ENCODE measurements around the gene MRPL21.
A peak's percentile ranks its signal among the peaks of the same experiment; 100 is the strongest.

Gene MRPL21

DNA sequence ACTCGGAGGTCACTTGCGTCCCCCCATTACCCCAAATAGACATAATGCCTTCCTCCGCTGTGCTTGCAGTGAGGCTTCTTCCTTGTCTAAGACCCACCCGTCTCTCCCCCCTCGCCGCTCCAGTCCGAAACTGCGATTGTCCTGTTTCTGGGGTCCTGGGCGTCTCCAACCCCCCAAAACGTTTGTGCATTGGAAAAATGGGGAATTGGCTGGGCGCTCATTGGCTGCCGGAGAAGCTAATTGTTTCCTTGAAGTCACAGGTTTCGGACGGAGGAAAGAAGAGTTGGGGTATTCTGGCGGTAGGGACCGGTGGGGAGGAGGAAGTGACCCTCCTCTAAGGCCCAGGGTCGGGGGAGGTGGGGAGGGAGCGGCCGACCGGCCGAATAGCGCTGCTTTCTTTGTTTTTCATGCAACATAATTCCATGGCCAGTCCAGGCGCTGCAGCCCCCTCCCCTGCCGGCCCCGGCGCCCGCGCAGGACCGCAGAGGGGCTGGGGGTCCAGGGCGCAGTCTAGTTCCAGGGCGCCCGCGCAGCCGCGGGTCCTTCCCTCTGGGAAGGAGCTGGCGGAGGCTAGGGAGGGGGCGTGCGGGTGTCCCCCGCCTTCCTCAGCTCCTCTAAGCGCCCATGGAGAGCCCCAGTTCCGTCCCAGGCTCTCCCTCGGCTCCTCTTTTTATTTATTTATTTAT, 49.2 kb downstream of the MRPL21 start:
- no peak overlapping the region for H2BK12ac ChIP-seq (ENCODE audit: low read length in 2 of 2)
- no peak overlapping the region for H3K14ac ChIP-seq (ENCODE audit: low read length in 2 of 2)
- no peak overlapping the region for H4K8ac ChIP-seq (ENCODE audit: low read length)
- no peak for DNase-seq
- peak overlapping the region; percentile 65 for H3K9ac ChIP-seq (ENCODE audit: low read length)
- no peaks in the 10 kb centered on the region for H3K79me1 ChIP-seq (replicated peaks; ENCODE audit: low read length, poor library complexity, severe bottlenecking)
- peaks cover 12% of the 10 kb centered on the region for H3K4me1 ChIP-seq (ENCODE audit: control insufficient read depth, insufficient read depth, low read depth, low read length)
- H3K27me3 ChIP-seq (ENCODE audit: control insufficient read depth in 1 of 2, insufficient read depth in 1 of 2, low read length in 2 of 2), result peaks cover 25 to 36% of the 10 kb centered on the region in 2 experiments
- no peak overlapping the region for H3K4ac ChIP-seq (ENCODE audit: low read depth in 1 of 2, low read length in 2 of 2)
- H2BK5ac ChIP-seq (ENCODE audit: low read depth, low read length, poor library complexity, severe bottlenecking), result no peak overlapping the region
- H3K23ac ChIP-seq (ENCODE audit: low read length in 2 of 2), result peak overlapping the region in 1 of 2 experiments; percentile 75
- peak overlapping the region; percentile 9 for H3K4me2 ChIP-seq (ENCODE audit: low read length, poor library complexity, severe bottlenecking)
- H3K27ac ChIP-seq (ENCODE audit: low read length, poor library complexity, severe bottlenecking), result no peak overlapping the region
- no peak overlapping the region for H3K18ac ChIP-seq (ENCODE audit: low read depth in 1 of 2, low read length in 2 of 2)
- H2AFZ ChIP-seq (ENCODE audit: low read depth, low read length), result peak overlapping the region; percentile 36
- H3K36me3 ChIP-seq (ENCODE audit: control insufficient read depth in 1 of 2, insufficient read depth in 2 of 2, low read depth in 1 of 2, low read length in 2 of 2), result no peaks in the 10 kb centered on the region
- H4K91ac ChIP-seq (ENCODE audit: low read length), result no peak overlapping the region
- no peak overlapping the region for H2BK120ac ChIP-seq (ENCODE audit: low read depth, low read length)
- H3K4me3 ChIP-seq (ENCODE audit: insufficient read depth in 1 of 2, low read depth in 1 of 2, low read length in 2 of 2), result peak overlapping the region in 1 of 2 experiments; percentile 83
- no peaks in the 10 kb centered on the region for H3K9me3 ChIP-seq (ENCODE audit: control insufficient read depth, low read length)
- no peak overlapping the region for H2AK5ac ChIP-seq (ENCODE audit: low read length, severe bottlenecking)
- WGBS, result 13% methylated on average over 22 of the region's 42 CpGs
- no peak overlapping the region for H2BK15ac ChIP-seq (ENCODE audit: low read depth, poor library complexity, severe bottlenecking)

- no peaks in the 10 kb centered on the region for H3K79me1 ChIP-seq (replicated peaks; ENCODE audit: low read length, poor library complexity, severe bottlenecking)
- no peak overlapping the region for H3K4ac ChIP-seq (ENCODE audit: low read depth in 1 of 2, low read length in 2 of 2)
- H2BK5ac ChIP-seq (ENCODE audit: low read depth, low read length, poor library complexity, severe bottlenecking), result no peak overlapping the region
- no peak overlapping the region for H3K9ac ChIP-seq (ENCODE audit: low read length)
- no peak overlapping the region for H2AK5ac ChIP-seq (ENCODE audit: low read length, severe bottlenecking)
- no peak overlapping the region for H3K18ac ChIP-seq (ENCODE audit: low read depth in 1 of 2, low read length in 2 of 2)
- no peak overlapping the region for H2AFZ ChIP-seq (ENCODE audit: low read depth, low read length)
- no peak overlapping the region for H3K4me2 ChIP-seq (ENCODE audit: low read length, poor library complexity, severe bottlenecking)
- H3K14ac ChIP-seq (ENCODE audit: low read length in 2 of 2), result no peak overlapping the region
- H3K4me1 ChIP-seq (ENCODE audit: control insufficient read depth, insufficient read depth, low read depth, low read length), result peaks cover 12% of the 10 kb centered on the region
- H3K27me3 ChIP-seq (ENCODE audit: control insufficient read depth in 1 of 2, insufficient read depth in 1 of 2, low read length in 2 of 2), result peaks cover 33 to 40% of the 10 kb centered on the region in 2 experiments
- no peaks in the 10 kb centered on the region for H3K9me3 ChIP-seq (ENCODE audit: control insufficient read depth, low read length)
- H3K27ac ChIP-seq (ENCODE audit: low read length, poor library complexity, severe bottlenecking), result no peak overlapping the region
- H4K91ac ChIP-seq (ENCODE audit: low read length), result no peak overlapping the region
- no peak for DNase-seq
- H4K8ac ChIP-seq (ENCODE audit: low read length), result no peak overlapping the region
- H3K23ac ChIP-seq (ENCODE audit: low read length in 2 of 2), result no peak overlapping the region
- H3K36me3 ChIP-seq (ENCODE audit: control insufficient read depth in 1 of 2, insufficient read depth in 2 of 2, low read depth in 1 of 2, low read length in 2 of 2), result no peaks in the 10 kb centered on the region
- H2BK120ac ChIP-seq (ENCODE audit: low read depth, low read length), result no peak overlapping the region
- WGBS, result 87% methylated on average over 8 of the region's 8 CpGs
- no peak overlapping the region for H2BK15ac ChIP-seq (ENCODE audit: low read depth, poor library complexity, severe bottlenecking)
- H3K4me3 ChIP-seq (ENCODE audit: insufficient read depth in 1 of 2, low read depth in 1 of 2, low read length in 2 of 2), result no peak overlapping the region
- H2BK12ac ChIP-seq (ENCODE audit: low read length in 2 of 2), result no peak overlapping the region
Observed at GRCh38 chr11:68852628-68853027, 51.0 kb downstream of the MRPL21 start.

GRCh38 chr11:68848429-68848828, 55.2 kb downstream of the MRPL21 start:
- Histone ChIP-seq H4K91ac (ENCODE audit: low read length) (no peak overlapping the region), H4K8ac (ENCODE audit: low read length) (no peak overlapping the region), H3K4ac (ENCODE audit: low read depth in 1 of 2, low read length in 2 of 2) (no peak overlapping the region), H2BK15ac (ENCODE audit: low read depth, poor library complexity, severe bottlenecking) (no peak overlapping the region), H2BK5ac (ENCODE audit: low read depth, low read length, poor library complexity, severe bottlenecking) (no peak overlapping the region), H3K27me3 (ENCODE audit: control insufficient read depth in 1 of 2, insufficient read depth in 1 of 2, low read length in 2 of 2) (peaks cover 31 to 36% of the 10 kb centered on the region in 2 experiments), H2BK120ac (ENCODE audit: low read depth, low read length) (no peak overlapping the region), H3K79me1 (replicated peaks; ENCODE audit: low read length, poor library complexity, severe bottlenecking) (no peaks in the 10 kb centered on the region), H2AK5ac (ENCODE audit: low read length, severe bottlenecking) (no peak overlapping the region), H3K14ac (ENCODE audit: low read length in 2 of 2) (no peak overlapping the region), H3K36me3 (ENCODE audit: control insufficient read depth in 1 of 2, insufficient read depth in 2 of 2, low read depth in 1 of 2, low read length in 2 of 2) (no peaks in the 10 kb centered on the region), H2AFZ (ENCODE audit: low read depth, low read length) (no peak overlapping the region), H3K4me3 (ENCODE audit: insufficient read depth in 1 of 2, low read depth in 1 of 2, low read length in 2 of 2) (no peak overlapping the region), H3K4me1 (ENCODE audit: control insufficient read depth, insufficient read depth, low read depth, low read length) (peaks cover 8% of the 10 kb centered on the region), H3K18ac (ENCODE audit: low read depth in 1 of 2, low read length in 2 of 2) (no peak overlapping the region), H3K27ac (ENCODE audit: low read length, poor library complexity, severe bottlenecking) (no peak overlapping the region), H3K9me3 (ENCODE audit: control insufficient read depth, low read length) (no peaks in the 10 kb centered on the region), H3K23ac (ENCODE audit: low read length in 2 of 2) (no peak overlapping the region), H3K9ac (ENCODE audit: low read length) (no peak overlapping the region), H3K4me2 (ENCODE audit: low read length, poor library complexity, severe bottlenecking) (no peak overlapping the region), H2BK12ac (ENCODE audit: low read length in 2 of 2) (no peak overlapping the region)
- DNase-seq, result no peak
- WGBS, result 94% methylated on average over 15 of the region's 15 CpGs

- no peak overlapping the region for H3K27ac ChIP-seq (ENCODE audit: low read length, poor library complexity, severe bottlenecking)
- no peak overlapping the region for H2BK120ac ChIP-seq (ENCODE audit: low read depth, low read length)
- H3K4ac ChIP-seq (ENCODE audit: low read depth in 1 of 2, low read length in 2 of 2), result no peak overlapping the region
- WGBS, result 88% methylated on average over 3 of the region's 4 CpGs
- H3K23ac ChIP-seq (ENCODE audit: low read length in 2 of 2), result no peak overlapping the region
- peaks cover 16% of the 10 kb centered on the region for H3K4me1 ChIP-seq (ENCODE audit: control insufficient read depth, insufficient read depth, low read depth, low read length)
- no peak overlapping the region for H3K4me2 ChIP-seq (ENCODE audit: low read length, poor library complexity, severe bottlenecking)
- H2AK5ac ChIP-seq (ENCODE audit: low read length, severe bottlenecking), result no peak overlapping the region
- no peak overlapping the region for H3K14ac ChIP-seq (ENCODE audit: low read length in 2 of 2)
- no peak overlapping the region for H3K9ac ChIP-seq (ENCODE audit: low read length)
- no peak overlapping the region for H3K4me3 ChIP-seq (ENCODE audit: insufficient read depth in 1 of 2, low read depth in 1 of 2, low read length in 2 of 2)
- no peak overlapping the region for H3K18ac ChIP-seq (ENCODE audit: low read depth in 1 of 2, low read length in 2 of 2)
- peaks cover 24 to 26% of the 10 kb centered on the region in 2 experiments for H3K27me3 ChIP-seq (ENCODE audit: control insufficient read depth in 1 of 2, insufficient read depth in 1 of 2, low read length in 2 of 2)
- H4K8ac ChIP-seq (ENCODE audit: low read length), result no peak overlapping the region
- H2BK15ac ChIP-seq (ENCODE audit: low read depth, poor library complexity, severe bottlenecking), result no peak overlapping the region
- H2AFZ ChIP-seq (ENCODE audit: low read depth, low read length), result no peak overlapping the region
- H3K9me3 ChIP-seq (ENCODE audit: control insufficient read depth, low read length), result no peaks in the 10 kb centered on the region
- H3K79me1 ChIP-seq (replicated peaks; ENCODE audit: low read length, poor library complexity, severe bottlenecking), result no peaks in the 10 kb centered on the region
- no peaks in the 10 kb centered on the region for H3K36me3 ChIP-seq (ENCODE audit: control insufficient read depth in 1 of 2, insufficient read depth in 2 of 2, low read depth in 1 of 2, low read length in 2 of 2)
- no peak overlapping the region for H4K91ac ChIP-seq (ENCODE audit: low read length)
- H2BK12ac ChIP-seq (ENCODE audit: low read length in 2 of 2), result no peak overlapping the region
- H2BK5ac ChIP-seq (ENCODE audit: low read depth, low read length, poor library complexity, severe bottlenecking), result no peak overlapping the region
- DNase-seq, result no peak
Observed at GRCh38 chr11:68847395-68847794, 56.2 kb downstream of the MRPL21 start.

All from mesenchymal stem cell (in vitro differentiated cells and primary cell).